Brain microvascular endothelial cell (primary cell): ENCODE data around the gene MRPL21.
"Not testable (repeated sequence)": the region's sequence is repeated elsewhere in the genome, so short reads cannot be mapped to it uniquely, and the experiment has no call there.

Source experiments
- DNase-seq: peaks from one replicate; pipeline ENCODE4 v3.0.0-alpha.2; 2020
- H3K27ac ChIP-seq: fragments of 250-450 bp; sonication (Bioruptor Pico); 2 replicates; pipeline ENCODE4 v1.5.1; 2020; ENCODE audit warnings: mild to moderate bottlenecking, moderate library complexity
- H3K27me3 ChIP-seq: fragments of 250-450 bp; sonication (Bioruptor Pico); replicated peaks from 2 replicates; pipeline ENCODE4 v1.5.1; 2020; ENCODE audit warnings: mild to moderate bottlenecking
- H3K36me3 ChIP-seq: fragments of 250-450 bp; sonication (Bioruptor Pico); replicated peaks from 2 replicates; pipeline ENCODE4 v1.5.1; 2020; ENCODE audit warnings: mild to moderate bottlenecking
- H3K4me3 ChIP-seq: 2 replicates; pipeline ENCODE4 v1.5.1; 2011; ENCODE audit warnings: low read depth, mild to moderate bottlenecking, control low read depth, low read length, moderate library complexity
- in situ Hi-C: cut with HindIII; loops from 2 replicates; pipeline ENCODE4 v1.10.0; 2017; ENCODE audit warnings: low sequenced_read_pairs, low pct_ligation_motif_present
- TF ChIP-seq, protein P1 (sequence below): IDR thresholded peaks from 2 replicates; pipeline ENCODE4 v1.5.1; 2011; ENCODE audit warnings: low read depth, mild to moderate bottlenecking, moderate library complexity, low read length, control low read depth, inconsistent platforms; ENCODE audit errors: missing control alignments

The MRPL21 gene

DNA sequence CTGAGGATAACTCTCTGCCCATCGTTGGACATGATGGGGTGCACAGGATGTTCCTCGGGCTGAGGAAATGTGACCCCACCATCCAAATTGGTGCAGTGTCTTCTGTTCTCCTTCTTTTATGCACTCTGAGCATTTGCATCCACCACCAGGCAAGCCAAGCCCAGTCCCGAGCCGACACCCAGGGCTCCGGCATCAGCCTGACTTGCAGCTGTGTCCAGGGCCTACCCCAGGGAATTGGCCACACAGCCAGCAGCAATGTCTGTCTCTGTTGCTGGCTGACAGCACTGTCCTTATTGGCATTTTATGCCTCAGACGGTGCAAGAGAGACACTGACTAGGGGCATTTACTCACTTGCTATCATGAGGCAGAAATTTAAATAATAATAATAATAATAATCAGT, 36.6 kb downstream of the MRPL21 start:
- no peak overlapping the region for H3K4me3 ChIP-seq
- peaks cover 2% of the 10 kb centered on the region for H3K27me3 ChIP-seq
- no peaks in the 10 kb centered on the region for H3K36me3 ChIP-seq
- no peak for DNase-seq
- TF ChIP-seq, protein P1, sequence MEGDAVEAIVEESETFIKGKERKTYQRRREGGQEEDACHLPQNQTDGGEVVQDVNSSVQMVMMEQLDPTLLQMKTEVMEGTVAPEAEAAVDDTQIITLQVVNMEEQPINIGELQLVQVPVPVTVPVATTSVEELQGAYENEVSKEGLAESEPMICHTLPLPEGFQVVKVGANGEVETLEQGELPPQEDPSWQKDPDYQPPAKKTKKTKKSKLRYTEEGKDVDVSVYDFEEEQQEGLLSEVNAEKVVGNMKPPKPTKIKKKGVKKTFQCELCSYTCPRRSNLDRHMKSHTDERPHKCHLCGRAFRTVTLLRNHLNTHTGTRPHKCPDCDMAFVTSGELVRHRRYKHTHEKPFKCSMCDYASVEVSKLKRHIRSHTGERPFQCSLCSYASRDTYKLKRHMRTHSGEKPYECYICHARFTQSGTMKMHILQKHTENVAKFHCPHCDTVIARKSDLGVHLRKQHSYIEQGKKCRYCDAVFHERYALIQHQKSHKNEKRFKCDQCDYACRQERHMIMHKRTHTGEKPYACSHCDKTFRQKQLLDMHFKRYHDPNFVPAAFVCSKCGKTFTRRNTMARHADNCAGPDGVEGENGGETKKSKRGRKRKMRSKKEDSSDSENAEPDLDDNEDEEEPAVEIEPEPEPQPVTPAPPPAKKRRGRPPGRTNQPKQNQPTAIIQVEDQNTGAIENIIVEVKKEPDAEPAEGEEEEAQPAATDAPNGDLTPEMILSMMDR = no peak
- no peak overlapping the region for H3K27ac ChIP-seq
- in situ Hi-C loops = loop anchor here (25.0 kb wide), 1 partner anchor 230 kb away; no protein-coding TSS in a partner anchor

DNA sequence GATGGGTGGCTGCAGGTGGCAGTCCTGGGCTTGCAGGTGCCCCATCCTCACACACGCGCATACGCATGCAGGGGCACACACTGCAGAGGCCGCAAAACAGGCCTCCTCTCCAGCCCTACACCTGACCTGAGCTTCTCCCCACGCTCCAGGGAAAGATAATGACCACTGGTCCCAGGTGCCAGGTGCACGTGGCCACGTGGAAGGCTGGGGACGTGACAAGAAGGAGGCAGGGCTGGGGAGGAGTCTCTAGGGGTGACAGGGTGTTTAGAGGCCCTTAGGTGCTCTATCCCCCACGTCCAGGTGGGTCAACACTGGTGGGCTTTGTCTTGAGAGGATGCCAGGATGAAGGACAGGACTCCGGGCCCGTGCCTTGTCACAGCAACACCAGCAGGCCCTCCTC, 38.4 kb downstream of the MRPL21 start:
- no peaks in the 10 kb centered on the region for H3K27me3 ChIP-seq
- no peaks in the 10 kb centered on the region for H3K36me3 ChIP-seq
- in situ Hi-C loops = loop anchor here (25.0 kb wide), 1 partner anchor 228 kb away; no protein-coding TSS in a partner anchor
- TF ChIP-seq, protein P1 = no peak
- H3K27ac ChIP-seq = no peak overlapping the region
- no peak for DNase-seq
- no peak overlapping the region for H3K4me3 ChIP-seq

DNA sequence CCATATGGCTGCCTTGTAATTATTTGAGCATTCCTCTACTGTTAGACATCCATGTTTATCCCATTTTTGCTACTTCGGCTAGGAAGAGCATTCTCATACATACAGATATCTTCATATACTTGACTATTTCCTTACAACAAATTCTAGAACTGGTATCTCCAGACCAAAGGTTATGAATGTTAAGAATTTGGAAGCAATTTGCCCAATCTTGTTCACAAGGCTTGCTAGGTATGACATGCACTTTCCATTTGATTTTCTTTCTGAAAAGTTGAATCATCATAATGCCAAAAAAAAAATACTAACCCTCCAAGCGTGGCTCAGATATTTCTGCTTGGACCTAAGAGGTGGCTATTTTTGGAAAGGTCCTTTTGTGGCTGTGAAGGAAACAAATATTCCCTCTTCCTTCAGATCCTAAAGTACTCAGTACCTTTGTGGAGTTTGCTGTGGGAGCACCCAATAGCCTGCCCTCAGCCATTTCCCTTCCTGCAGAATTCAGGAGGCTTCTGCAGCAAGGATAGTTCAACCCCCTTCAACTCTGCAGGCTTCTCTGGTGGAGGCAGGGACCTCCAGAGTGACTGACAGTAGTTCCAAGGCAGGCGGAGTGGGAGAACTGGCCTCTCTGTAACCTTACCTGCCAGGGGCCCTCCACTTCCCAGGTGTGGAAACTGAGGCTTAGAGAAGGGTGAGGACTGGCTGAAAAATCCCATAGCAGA, 39.9 kb downstream of the MRPL21 start:
- TF ChIP-seq, protein P1 = no peak
- no peak overlapping the region for H3K27ac ChIP-seq
- in situ Hi-C loops = loop anchor here (25.0 kb wide), 1 partner anchor 226 kb away; no protein-coding TSS in a partner anchor
- no peak overlapping the region for H3K4me3 ChIP-seq
- no peak for DNase-seq
- H3K27me3 ChIP-seq = no peaks in the 10 kb centered on the region
- no peaks in the 10 kb centered on the region for H3K36me3 ChIP-seq

DNA sequence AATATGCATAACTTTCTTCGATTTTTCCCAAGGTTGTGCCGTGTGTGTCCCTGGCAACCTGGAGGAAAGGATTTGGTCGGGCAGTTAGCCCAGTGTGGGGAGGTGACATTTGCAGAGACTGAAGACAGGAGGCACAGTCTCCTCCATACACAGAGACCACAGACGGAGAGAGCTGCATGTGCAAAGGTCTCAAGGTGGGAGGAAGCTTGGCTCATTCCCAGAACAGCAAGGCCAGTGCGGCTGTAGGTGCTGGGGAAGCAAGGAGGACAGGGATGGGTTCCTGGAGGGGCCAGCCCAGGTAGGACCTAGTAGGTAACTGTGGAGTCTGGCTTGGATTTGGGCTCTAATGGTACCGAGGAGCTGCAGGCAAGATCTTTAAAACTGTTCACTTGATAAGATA, 41.2 kb downstream of the MRPL21 start:
- no peaks in the 10 kb centered on the region for H3K27me3 ChIP-seq
- H3K36me3 ChIP-seq = no peaks in the 10 kb centered on the region
- DNase-seq = no peak
- H3K4me3 ChIP-seq = no peak overlapping the region
- TF ChIP-seq, protein P1 = no peak
- no peak overlapping the region for H3K27ac ChIP-seq
- in situ Hi-C loops = loop anchor here (25.0 kb wide), 1 partner anchor 225 kb away; no protein-coding TSS in a partner anchor

DNA sequence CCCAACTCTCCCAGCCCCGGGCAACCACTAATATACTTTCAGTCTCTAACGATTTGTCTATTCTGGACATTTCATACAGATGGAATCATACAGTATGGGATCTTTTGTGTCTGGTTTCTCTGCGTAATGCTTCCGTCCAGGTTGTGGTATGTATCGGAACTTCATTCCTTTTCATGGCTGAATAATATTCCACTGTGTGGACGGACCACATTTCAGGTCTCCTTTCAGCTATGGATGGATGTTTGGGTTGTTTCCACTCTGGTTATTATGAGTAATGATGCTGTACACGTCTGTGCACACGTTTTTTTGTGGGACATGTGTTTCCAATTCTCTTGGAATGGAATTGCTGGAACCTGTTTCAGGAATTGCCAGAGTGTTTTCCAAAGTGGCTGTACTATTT, 44.5 kb downstream of the MRPL21 start:
- Histone ChIP-seq H3K4me3 (no peak overlapping the region), H3K27ac (no peak overlapping the region), H3K27me3 (peaks cover 7% of the 10 kb centered on the region), H3K36me3 (no peaks in the 10 kb centered on the region)
- DNase-seq = no peak
- TF ChIP-seq, protein P1 = no peak
- in situ Hi-C loops = loop anchor here (25.0 kb wide), 1 partner anchor 222 kb away; no protein-coding TSS in a partner anchor

DNA sequence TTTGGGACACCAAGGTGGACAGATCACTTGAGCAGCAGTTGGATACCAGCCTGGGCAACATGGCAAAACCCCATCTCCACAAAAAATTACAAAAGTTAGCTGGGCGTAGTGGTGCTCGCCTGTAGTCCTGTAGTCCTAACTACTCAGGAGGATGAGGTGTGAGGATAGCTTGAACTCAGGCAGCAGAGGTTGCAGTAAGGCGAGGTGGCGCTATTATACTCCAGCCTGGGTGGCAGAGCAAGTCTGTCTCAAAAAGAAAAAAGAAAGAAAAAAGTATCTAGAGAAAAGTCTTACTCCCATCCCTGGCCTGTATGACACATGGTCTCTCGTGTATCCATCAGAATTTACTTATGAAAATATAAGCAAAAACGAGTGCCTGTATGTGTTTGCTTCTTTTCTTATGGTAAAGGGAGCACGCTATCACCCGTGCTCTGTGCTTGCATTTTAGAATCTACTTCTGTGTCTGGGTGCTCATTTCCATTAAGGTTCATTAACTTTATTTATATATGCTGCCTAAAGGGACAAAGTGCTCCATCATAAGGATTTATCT, 46.5 kb downstream of the MRPL21 start:
- in situ Hi-C loops = loop anchor here (25.0 kb wide), 1 partner anchor 220 kb away; no protein-coding TSS in a partner anchor
- Histone ChIP-seq H3K27ac (no peak overlapping the region), H3K36me3 (no peaks in the 10 kb centered on the region), H3K4me3 (no peak overlapping the region), H3K27me3 (peaks cover 12% of the 10 kb centered on the region)
- TF ChIP-seq, protein P1 = no peak
- no peak for DNase-seq

DNA sequence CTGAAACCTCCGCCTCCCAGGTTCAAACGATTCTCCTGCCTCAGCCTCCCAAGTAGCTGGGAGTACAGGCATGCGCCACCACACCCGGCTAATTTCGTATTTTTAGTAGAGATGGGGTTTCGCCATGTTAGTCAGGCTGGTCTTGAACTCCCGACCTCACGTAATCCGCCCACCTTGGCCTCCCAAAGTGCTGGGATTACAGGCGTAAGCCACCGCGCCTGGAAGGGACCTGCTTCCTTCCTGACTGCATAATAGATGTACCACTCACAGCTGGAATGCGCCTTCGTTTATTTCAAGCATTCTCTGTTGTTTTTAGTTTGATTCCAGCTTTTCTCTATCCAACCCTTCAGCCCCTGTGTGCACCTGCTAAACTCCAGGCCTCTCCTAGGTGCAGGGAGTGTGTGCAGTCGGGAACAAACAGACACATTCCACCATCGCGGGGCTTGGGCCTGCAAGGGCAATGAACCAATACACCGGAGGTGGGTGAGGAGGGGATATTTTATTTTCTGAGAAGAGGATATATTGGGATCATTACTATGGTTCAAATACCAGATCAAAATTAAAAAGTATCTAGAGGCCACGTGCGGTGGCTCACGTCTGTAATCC, 47.1 kb downstream of the MRPL21 start:
- peaks cover 12% of the 10 kb centered on the region for H3K27me3 ChIP-seq
- in situ Hi-C loops = loop anchor here (25.0 kb wide), 1 partner anchor 219 kb away; no protein-coding TSS in a partner anchor
- not testable (repeated sequence) for H3K4me3 ChIP-seq, H3K27ac ChIP-seq, H3K36me3 ChIP-seq, DNase-seq
